GM21786 (cell line): ENCODE measurements around the gene PDE1A.
"Not testable (repeated sequence)": the region's sequence is repeated elsewhere in the genome, so short reads cannot be mapped to it uniquely, and the experiment has no call there.

ENCODE experiments used
- ATAC-seq: cut with Tn5 transposase; IDR thresholded peaks from one replicate; pipeline ENCODE4 v1.9.1; 2021; ENCODE audit not compliant: unreplicated experiment

PDE1A gene

DNA sequence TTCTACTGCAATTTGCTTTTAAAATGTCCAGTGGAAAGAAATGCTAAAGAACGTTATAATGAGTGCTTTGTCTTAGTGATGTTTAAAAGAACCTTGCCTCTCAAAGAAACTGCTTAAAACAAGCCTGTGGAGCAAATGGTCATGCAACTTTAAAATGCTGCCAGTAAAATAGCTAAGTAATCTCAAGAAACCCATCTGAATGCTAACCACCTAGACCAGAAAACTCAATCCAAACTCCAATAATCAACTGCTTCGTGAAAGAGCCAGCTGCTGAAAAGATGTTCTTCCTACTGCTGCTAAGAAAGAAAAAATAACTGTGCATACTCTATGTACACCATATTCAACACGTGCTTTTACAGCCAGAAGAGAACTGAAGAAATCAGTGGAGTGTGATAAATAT, 145.6 kb downstream of the PDE1A start:
- ATAC-seq: no peak

DNA sequence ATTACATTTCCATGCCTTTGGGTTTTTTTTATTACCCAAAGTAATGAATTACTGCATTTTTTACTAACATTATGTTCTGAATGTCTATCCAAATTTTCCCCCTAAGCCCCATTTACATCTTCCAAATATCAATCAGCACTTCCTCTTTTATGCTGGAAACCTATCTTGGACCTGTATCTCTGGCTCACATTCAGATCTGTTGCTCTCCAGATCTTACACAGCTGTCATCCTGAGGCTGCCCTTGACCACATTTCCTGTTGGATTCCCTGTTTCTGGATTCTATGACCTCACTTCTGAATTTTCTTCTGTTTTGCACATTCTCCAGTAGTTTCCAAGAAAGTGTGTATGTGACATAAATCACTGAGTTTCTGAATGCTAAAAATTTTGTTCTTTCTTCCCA, 146.7 kb downstream of the PDE1A start:
- no peak for ATAC-seq

DNA sequence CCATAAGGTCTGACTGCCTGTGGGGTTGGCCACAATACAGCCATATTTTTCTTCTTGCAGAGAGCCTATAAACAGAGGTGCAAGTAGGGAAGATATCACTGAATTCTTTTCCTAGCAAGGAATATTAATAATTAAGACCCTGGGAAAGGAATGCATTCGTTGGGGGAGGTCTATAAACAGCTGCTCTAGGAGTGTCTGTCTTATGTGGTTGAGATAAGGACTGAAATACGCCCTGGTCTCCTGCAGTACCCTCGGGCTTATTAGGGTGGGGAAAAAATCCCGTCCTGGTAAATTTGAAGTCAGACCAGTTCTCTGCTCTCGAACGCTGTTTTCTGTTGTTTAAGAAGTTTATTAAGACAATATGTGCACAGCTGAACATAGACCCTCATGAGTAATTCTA, 150.2 kb downstream of the PDE1A start:
- not testable (repeated sequence) for ATAC-seq

DNA sequence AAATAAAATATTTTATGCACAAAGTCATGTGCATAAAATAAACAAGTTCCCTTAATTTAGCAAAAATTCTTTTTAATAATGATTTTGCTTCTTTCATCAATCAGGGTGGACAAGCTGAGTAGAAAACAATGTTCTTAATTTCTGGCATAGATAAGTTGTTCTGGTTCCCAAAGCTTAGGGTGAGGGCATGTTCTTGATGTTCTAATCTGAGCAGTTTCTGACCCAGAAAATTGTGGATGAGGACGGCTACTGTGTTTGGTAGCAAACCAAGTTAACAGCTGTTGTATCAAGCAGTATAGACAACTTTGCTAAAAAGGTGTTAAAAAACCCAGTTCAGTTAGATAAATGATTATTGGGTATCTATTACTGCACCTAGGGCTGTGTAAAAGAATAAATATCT, 158.9 kb downstream of the PDE1A start:
- ATAC-seq: no peak

DNA sequence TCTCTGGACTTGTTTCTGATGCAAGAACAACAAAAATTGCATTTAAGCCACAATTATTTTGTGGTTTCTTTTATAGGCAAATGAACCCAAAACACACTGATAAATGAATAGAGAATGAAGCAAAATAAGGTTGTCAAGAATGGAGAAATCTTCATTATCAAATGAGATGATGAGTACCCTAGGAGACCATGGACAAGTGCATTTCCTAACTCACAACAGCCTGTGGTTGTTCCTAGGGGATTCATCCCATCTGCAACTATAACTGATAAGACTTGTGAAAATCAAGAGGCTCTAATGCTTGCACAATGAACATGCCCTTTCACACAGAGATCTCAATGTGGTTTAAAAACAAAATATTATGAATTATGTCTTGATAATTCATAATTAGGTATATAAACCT, 159.9 kb downstream of the PDE1A start:
- no peak for ATAC-seq

DNA sequence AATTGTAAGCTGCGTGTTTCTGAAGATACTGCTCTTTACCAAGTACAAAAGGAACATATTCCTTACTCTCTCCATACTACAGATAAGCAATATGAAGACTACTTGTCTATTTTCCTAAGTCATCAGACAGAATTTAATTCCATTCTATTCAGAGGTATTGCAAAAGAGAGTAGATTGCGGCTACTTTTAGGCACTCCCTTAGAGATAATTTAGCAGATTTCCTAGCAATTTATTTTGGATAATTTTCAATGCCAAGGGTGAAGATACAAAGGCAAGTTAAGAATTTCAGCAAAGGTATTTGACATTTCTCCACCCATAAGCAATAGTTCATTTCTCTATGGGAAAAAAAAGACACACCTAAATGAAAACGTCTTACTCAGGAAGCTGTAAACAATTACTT, 161.1 kb downstream of the PDE1A start:
- no peak for ATAC-seq

DNA sequence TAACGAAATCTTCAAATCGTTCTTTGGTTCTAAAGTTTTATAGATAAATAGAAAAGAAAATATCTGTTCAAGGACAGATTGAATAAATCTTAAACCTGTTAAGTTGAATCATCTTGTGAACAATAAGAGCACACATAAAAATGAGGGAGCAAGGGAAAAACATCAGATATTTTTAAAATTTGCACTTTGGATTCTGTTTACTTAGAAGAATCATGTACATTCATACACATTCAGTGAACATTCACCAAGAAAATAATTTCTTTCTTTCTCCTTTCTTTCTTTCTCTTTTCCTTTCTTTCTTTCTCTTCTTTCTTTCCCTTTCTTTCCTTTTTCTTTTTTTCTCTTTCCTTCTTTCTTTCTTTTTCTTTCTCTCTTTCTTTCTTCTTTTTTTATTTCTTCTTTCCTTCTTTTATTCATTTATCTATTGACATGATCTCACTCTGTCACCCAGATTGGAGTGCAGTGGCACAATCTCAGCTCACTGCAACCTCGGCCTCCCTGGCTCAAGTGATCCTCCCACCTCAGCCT, 164.9 kb downstream of the PDE1A start:
- ATAC-seq: no peak

DNA sequence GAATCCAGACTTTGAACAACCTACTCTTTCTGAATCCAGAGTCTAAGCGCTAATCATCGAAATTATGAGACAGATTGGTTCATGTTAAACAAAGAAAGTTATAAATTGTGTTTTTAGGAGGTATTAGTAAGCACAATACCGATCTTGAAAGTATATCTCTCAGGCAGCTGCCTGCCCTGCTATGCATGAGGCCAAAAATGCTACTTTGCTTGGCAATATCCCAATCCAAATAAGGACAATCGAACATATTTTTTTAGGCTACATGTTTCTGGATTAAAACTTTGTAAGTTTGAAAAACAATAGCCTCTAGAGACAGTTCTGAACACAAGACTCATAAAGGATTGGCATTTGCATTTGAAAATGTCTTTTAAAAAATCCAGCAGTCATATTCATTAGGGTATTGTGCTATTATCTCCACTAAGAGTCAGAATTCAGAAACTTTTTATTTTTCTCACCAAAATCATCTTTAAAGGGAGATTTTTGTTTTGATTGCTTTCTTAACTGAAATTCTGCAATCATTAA, 167.1 kb downstream of the PDE1A start:
- ATAC-seq: no peak

DNA sequence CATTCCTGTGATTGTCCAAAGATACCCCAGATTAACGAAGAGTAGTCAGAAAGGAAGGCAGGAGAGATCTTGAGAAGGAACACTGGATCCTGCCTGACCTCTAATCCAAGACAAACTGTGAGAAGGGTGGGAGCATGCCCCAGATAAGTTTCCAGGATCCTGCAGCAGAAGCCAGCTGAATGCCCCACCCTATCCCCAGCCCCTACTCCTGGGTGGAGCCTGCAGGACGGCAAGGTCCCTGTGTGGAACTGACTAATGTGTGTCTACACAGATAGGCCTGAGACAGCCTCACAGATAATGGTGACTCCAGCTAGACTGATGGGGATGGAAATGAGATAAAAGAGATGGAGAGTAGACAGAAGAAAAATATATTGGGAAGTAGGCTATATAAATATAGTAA, 174.3 kb downstream of the PDE1A start:
- ATAC-seq: no peak

DNA sequence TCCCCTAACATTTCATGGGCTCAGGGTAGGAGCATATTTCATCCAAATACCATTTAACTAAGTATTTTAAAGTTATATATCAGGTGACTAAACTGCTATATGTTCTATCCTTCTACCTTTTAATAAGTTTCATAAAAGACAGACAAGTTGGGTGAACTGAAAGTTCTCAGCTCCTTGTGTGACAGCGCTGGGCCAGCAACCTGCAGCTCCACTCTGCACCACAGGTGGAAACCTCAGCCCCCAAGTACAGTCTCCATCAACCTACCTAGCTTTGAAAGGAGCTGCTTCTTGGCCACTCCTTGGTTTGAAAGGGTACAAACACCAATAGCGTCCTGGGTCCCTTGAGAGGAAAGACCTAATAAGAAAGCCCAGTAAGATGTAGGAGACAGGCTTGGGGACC, 177.9 kb downstream of the PDE1A start:
- ATAC-seq: no peak

DNA sequence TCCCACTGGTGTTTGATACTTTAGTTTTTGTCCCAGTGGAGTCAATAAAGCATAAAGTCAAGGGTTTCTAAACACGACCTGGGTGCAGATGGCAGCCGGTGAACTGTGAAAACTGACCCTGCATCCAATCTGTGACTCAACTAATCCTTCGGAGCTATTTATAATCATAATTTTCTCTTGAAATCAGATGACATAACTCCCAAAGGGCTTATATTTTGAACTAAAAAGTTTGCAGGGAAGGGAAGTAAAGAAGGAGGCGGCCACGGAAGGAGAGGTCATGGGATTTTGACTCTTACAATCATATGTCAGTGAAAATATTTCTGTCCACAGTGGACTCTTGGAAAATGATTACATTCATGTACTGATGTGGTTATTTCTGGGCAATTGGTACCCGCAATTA, 178.5 kb downstream of the PDE1A start:
- ATAC-seq: no peak

DNA sequence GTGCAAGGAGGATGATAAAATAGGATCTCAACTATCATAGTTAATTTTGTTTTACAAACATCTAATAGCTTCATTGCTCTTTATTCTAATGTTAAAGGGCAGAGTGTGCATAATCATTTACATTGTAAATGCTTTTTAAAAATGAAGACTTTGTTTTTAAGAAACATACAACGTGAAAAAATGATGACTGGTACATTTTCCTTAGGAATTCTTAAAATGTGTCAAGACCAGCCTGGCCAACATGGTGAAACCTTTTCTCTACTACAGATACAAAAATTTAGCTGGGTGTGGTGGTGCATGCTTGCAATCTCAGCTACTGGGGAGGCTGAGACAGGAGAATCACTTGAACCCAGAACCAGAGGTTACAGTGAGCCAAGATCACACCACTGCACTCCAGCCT, 179.0 kb downstream of the PDE1A start:
- no peak for ATAC-seq

DNA sequence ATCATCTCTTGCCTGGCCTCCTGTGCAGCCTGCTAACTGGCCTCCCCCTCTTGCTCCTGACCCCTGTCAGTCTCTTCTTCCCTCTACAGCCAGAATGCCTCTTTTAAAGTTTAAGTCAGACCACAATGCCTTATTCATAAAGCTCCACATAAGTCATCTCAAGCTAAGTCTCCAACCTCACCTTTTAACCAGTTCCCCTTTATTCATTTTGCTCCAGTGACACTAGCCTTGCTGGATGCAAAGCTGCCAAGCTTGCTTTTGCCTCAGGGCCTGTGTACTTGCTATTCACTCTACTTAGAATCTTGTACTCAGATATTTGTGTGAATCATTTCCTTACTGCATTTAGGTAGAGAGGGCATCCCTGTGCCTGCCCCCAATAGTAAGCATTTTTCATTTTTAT, 180.9 kb downstream of the PDE1A start:
- ATAC-seq: no peak

DNA sequence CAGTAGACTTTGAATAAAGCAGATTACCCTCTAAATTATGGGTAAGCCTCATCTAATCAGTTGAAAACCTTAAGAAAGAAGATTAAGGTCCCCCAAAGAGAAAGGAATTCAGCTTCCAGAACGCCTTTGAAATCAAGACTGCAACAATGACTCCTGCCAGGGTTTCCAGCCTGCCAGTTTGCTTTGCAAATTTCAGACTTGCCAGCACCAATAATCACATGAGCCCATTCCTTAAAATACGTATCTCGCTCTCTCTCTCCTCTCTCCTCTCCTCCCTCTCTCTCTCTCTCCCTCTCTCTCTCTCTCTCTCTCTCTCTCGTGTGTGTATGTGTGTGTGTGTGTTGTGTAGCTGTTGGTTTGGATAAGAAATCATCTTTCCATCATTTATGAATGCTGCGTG, 184.2 kb downstream of the PDE1A start:
- ATAC-seq: no peak

DNA sequence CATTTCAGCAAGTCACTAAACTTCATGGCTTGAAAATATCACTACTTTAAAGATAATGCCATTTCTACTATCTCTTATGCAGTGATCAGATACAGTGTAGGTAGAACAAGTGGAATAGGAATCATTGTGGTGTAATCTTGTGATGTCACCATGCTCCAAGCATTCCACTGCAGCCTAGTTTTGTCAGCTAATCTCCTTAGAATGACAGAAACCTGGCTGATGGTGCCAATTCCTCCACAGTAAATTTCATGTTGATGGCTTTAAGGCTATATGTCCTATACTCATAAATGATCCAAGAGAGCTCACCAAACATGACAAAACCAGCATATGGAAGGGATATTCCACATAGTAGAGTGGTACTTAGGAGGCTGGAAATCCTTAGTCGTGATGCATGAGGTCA, 184.9 kb downstream of the PDE1A start:
- no peak for ATAC-seq

DNA sequence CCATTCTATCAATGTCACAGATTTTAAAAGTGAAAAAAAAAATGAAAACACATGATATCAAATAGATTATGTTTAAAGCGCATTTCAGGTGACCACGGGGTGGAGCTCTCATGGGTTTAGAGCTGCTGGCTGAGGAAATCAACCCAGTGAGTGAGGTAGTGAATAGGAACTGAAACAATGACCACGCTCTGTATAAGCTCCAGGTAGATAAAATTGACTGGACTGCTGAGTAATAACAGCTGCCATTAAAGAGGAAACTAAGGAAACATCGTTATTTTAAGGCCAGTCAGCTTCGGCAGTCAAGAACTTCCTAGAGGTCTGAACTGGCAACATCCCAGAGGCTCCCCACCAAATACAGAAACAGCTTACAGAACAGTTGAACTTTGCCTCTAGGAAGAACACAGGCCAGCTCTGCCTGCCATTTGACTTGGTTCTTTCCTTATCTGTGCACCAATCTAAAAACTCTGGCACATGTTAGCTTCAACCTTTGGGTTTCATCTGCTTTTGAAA, 185.9 kb downstream of the PDE1A start:
- peak; percentile 100 for ATAC-seq

DNA sequence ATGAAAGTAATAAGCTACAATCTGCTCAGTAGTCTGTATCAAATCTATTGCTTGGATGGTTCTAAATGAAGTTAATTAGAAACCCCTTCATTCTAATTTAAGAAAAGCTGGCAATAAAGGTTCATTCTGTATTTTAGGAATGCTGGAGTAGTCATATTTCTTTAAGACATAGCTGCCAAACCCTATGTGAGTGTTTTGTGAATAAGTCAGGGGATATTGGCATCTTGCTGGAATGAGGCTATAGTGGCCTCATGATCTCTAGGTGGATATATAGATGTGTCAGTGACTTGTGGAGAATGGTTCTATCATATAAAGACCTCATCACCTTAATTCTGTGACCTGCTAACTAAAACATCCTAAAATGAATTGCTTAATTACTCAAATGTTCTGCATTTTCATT, 196.3 kb downstream of the PDE1A start:
- no peak for ATAC-seq

DNA sequence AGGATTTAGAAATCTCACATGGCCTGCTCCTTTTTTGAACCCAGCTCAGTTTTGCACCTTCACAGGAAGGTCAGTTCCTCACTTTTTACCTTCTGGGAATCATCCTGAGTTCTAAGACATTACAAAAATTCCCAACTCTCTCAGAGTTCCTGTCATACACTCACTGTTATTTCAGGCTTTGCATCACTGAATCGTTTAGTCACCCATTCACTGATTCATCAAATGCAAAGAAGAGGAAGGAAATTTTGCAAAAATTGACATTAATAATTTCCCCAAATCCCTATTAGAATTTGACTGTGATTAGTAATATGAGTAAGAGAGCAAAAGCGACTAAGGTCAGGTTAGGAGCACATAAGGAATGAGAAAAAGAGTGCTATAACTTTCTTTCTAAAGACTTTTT, 197.5 kb downstream of the PDE1A start:
- ATAC-seq: no peak

DNA sequence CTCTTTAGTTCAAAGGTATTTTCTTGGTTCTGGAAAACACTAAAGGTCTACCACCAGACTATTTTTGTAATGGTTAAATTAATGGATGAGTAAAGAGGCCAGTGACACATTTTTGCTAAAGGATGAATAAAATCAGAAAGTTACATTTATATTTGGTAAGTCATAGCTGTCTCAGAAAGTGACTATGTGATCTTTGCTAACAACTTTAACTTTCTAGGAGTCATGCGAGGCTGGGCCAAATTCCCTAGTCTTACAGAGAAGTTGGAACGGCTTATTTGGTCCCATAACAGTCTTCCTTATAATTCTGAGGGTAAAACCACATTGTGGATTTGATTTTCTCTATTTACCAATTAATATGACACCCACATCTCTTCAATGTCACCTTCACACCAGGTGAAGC, 198.1 kb downstream of the PDE1A start:
- ATAC-seq: no peak

DNA sequence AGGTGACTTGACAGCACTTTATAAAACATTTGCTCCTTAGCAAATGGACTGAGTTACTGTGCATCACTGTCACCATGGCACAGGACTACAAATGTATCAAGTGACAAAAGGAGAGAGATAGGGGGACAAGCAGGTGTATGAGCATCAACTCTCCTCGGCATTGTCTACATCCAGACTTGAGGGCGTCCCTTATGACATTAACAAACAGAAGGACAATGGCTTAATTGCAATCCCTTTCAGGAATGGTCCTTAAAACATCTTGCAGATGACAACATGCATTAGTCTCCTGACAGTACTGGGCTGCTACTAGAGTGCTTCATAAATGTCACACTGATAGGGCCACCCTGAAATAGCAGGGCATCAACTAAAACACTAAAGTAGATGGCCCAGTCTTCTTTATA, 198.8 kb downstream of the PDE1A start:
- no peak for ATAC-seq

DNA sequence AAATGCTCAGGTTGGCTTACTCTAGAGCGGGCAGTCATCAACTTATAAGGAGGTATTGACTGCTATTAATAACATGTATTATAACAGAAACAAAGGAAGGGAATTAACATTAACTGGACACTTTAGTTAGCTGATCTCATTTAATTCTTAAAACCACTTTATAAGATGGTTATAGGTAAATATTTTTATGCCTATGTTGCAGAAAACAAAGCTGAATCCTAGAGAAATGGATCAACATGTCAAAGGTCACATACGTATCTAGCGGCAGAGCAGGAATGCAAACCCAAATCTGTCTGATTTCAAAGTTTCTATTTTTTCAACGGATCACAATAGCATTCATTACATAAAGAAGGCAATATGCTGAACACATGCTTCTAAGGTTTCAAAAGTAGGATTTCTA, 200.0 kb downstream of the PDE1A start:
- ATAC-seq: no peak

DNA sequence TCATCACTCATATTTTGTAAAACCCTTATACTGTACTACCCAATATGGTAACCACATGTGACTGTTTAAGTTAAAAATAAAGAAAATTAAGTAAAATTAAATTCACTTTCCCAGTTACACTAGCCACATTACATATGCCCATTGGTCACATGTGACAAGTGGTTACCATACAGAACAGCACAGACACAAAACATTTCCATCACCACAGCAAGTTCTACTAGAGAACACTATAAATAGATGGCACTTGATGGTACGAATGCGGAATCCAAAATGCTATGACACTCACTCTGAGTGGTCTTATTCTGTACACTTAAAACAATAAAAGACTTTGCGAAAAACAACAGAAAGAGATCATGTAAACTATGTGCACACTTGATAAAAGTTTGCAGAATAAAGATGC, 202.2 kb downstream of the PDE1A start:
- no peak for ATAC-seq

DNA sequence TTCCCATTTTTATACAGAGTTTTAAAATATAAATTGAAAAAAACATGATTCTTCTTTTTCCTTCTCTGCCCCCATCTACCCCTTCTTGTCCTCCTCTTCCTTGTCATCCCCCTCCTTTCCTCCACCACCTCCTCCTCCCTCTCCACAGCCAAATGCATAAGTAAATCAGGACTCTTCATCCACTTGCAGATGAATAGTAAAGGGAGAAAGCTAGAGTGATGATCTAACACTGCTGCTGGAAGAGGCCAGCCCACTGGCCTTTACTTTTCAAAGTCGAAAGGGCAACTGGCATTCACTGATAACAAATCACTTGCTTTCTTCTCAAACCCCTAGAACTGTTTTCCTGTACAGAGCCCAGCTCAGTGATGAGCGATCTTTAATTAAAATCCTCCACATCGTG, 205.8 kb downstream of the PDE1A start:
- ATAC-seq: no peak

DNA sequence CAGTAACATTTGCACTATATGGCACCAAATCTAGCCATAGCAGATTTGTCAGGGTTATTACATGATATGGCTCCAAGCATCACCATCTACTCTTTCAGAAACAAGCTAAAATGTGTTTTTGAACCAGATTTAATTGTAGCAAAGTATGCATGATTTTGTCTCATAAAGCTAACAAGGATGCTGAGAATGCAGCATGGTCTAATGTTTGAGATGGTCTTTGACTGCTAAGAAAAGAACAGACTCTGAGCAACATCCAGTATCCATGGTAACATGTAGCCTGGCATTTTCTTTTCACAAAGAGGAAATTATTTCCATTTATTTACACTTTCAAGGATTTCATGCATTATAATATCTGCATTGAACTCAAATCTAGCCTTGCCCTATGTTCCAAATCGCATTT, 206.5 kb downstream of the PDE1A start:
- no peak for ATAC-seq
